Ascending aorta (tissue), 2 donors: ENCODE results near the gene PRKAG3. TPM values are rescaled to one million over a fixed set of nuclear protein-coding genes. Genes with fewer than 3 reads are reported as not detected.

Experiments used
- DNase-seq, 2 donors: peaks; one replicate each; pipeline ENCODE4 v3.0.0-alpha.2; 2019; ENCODE audit warnings: low spot score in 2 of 2
- H3K27ac ChIP-seq, 2 donors: fragments of 200-600 bp; sonication (generic); one replicate each; pipeline ENCODE4 v1.5.1; 2016 to 2017; ENCODE audit warnings: mild to moderate bottlenecking in 1 of 2
- H3K27me3 ChIP-seq: fragments of 200-600 bp; sonication (generic); one replicate; pipeline ENCODE4 v1.5.1; 2017
- H3K36me3 ChIP-seq, 2 donors: fragments of 200-600 bp; sonication (generic); one replicate each; pipeline ENCODE4 v1.5.1; 2016
- H3K4me1 ChIP-seq, 2 donors: fragments of 200-600 bp; sonication (generic); one replicate each; pipeline ENCODE4 v1.5.1; 2016 to 2017; ENCODE audit warnings: mild to moderate bottlenecking in 1 of 2
- H3K4me3 ChIP-seq, 2 donors: fragments of 200-600 bp; sonication (generic); one replicate each; pipeline ENCODE4 v1.5.1; 2016 to 2017; ENCODE audit warnings: mild to moderate bottlenecking in 1 of 2
- H3K9me3 ChIP-seq, 2 donors: fragments of 200-600 bp; sonication (generic); one replicate each; pipeline ENCODE4 v1.5.1; 2016
- CTCF ChIP-seq, 3 experiments: fragments of 200-600 bp in 2 of 3; fragments of 450-650 bp in 1 of 3; sonication (generic) in 2 of 3; IDR thresholded peaks; one replicate each; pipeline ENCODE4 v1.5.1; 2016 to 2019; ENCODE audit warnings: antibody characterized with exemption in 3 of 3, mild to moderate bottlenecking in 1 of 3, moderate library complexity in 1 of 3
- intact Hi-C: fragments of 100-400 bp; cut with DNase I; formaldehyde crosslinking; loops from one replicate; pipeline ENCODE4 v1.15.1; 2023
- total RNA-seq: library from RNA; depleted of rRNA; stranded (reverse); fragments of >200 nt; gene quantifications from one replicate; pipeline ENCODE4 v1.1.0, GENCODE V29; 2016

PRKAG3 gene
- total RNA-seq, 1 donor from 2014 or later: not detected

- intact Hi-C loops: no loop called here
- H3K4me3 ChIP-seq: no peak overlapping the region
- DNase-seq: no peak
- no peaks in the 10 kb centered on the region for H3K9me3 ChIP-seq
- H3K27me3 ChIP-seq: no peaks in the 10 kb centered on the region
- TF ChIP-seq CTCF (IDR thresholded peaks at IDR 0.05): no peak
- no peak overlapping the region for H3K27ac ChIP-seq
- H3K4me1 ChIP-seq: no peaks in the 10 kb centered on the region
- peaks cover 62 to 72% of the 10 kb centered on the region in 2 donors for H3K36me3 ChIP-seq
These were observed 16.4 kb downstream of the PRKAG3 start for GRCh38 chr2:218815244-218815637.

GRCh38 chr2:218814540-218815243, 16.9 kb downstream of the PRKAG3 start:
- H3K9me3 ChIP-seq: no peaks in the 10 kb centered on the region
- H3K36me3 ChIP-seq: peaks cover 57 to 72% of the 10 kb centered on the region in 2 donors
- no peak overlapping the region for H3K4me3 ChIP-seq
- no peak for DNase-seq
- no peaks in the 10 kb centered on the region for H3K27me3 ChIP-seq
- TF ChIP-seq CTCF (IDR thresholded peaks at IDR 0.05): no peak
- H3K4me1 ChIP-seq: no peaks in the 10 kb centered on the region
- intact Hi-C loops: no loop called here
- H3K27ac ChIP-seq: no peak overlapping the region

GRCh38 chr2:218813771-218814460, 17.7 kb downstream of the PRKAG3 start:
- no peak for DNase-seq
- peaks cover 51 to 64% of the 10 kb centered on the region in 2 donors for H3K36me3 ChIP-seq

GRCh38 chr2:218812861-218813260, 18.7 kb downstream of the PRKAG3 start:
- intact Hi-C loops: no loop called here
- H3K4me1 ChIP-seq: peaks cover 0 to 6% of the 10 kb centered on the region in 2 donors
- peaks cover 42 to 55% of the 10 kb centered on the region in 2 donors for H3K36me3 ChIP-seq
- no peaks in the 10 kb centered on the region for H3K27me3 ChIP-seq
- H3K9me3 ChIP-seq: no peaks in the 10 kb centered on the region
- no peak overlapping the region for H3K4me3 ChIP-seq
- no peak overlapping the region for H3K27ac ChIP-seq
- DNase-seq: no peak
- no peak for TF ChIP-seq CTCF (IDR thresholded peaks at IDR 0.05)

More at GRCh38 chr2:218813771-218814460, 17.7 kb downstream of the PRKAG3 start:
- intact Hi-C loops: no loop called here
- no peak overlapping the region for H3K27ac ChIP-seq
- TF ChIP-seq CTCF (IDR thresholded peaks at IDR 0.05): no peak
- H3K9me3 ChIP-seq: no peaks in the 10 kb centered on the region
- no peaks in the 10 kb centered on the region for H3K27me3 ChIP-seq
- H3K4me1 ChIP-seq: no peaks in the 10 kb centered on the region
- H3K4me3 ChIP-seq: no peak overlapping the region

GRCh38 chr2:218812096-218812815, 19.3 kb downstream of the PRKAG3 start:
- Histone ChIP-seq H3K36me3 (peaks cover 42 to 53% of the 10 kb centered on the region in 2 donors), H3K9me3 (no peaks in the 10 kb centered on the region), H3K4me3 (no peak overlapping the region), H3K4me1 (peaks cover 0 to 9% of the 10 kb centered on the region in 2 donors), H3K27me3 (no peaks in the 10 kb centered on the region), H3K27ac (no peak overlapping the region)
- intact Hi-C loops: no loop called here
- DNase-seq: no peak
- TF ChIP-seq CTCF (IDR thresholded peaks at IDR 0.05): no peak
